DMS114 treated with DMSO at 0.1 percent for 48 hours (cell line): ENCODE data around the gene LGALS3.

Experiments
- DNase-seq: peaks from one replicate; lab custom pipeline; 2025; ENCODE audit not compliant: unreplicated experiment; lab: John Stamatoyannopoulos, UW

LGALS3 gene

GRCh38 chr14:55130196-55130550 is 1.1 kb downstream of the LGALS3 start:
- no peak for DNase-seq

GRCh38 chr14:55131370-55132137 is 2.5 kb downstream of the LGALS3 start:
- no peak for DNase-seq

- DNase-seq = peak; percentile 10
These were observed 4.4 kb downstream of the LGALS3 start for GRCh38 chr14:55133416-55133815.

GRCh38 chr14:55136241-55136640 is 7.2 kb downstream of the LGALS3 start:
- DNase-seq = no peak

GRCh38 chr14:55136885-55137786 is 8.1 kb downstream of the LGALS3 start:
- no peak for DNase-seq

- no peak for DNase-seq
These were observed 9.0 kb downstream of the LGALS3 start for GRCh38 chr14:55138091-55138490.

- no peak for DNase-seq
These were observed 10.1 kb downstream of the LGALS3 start for GRCh38 chr14:55139141-55139540.

GRCh38 chr14:55139696-55140509 is 10.9 kb downstream of the LGALS3 start:
- DNase-seq = no peak

GRCh38 chr14:55141825-55142224 is 12.8 kb downstream of the LGALS3 start:
- DNase-seq = no peak

GRCh38 chr14:55142466-55142865 is 13.4 kb downstream of the LGALS3 start:
- DNase-seq = no peak

- DNase-seq = no peak
These were observed 17.4 kb downstream of the LGALS3 start for GRCh38 chr14:55146425-55146824.

- DNase-seq = no peak
These were observed 22.5 kb downstream of the LGALS3 start for GRCh38 chr14:55151601-55152000.

GRCh38 chr14:55152052-55152753 is 23.2 kb downstream of the LGALS3 start:
- no peak for DNase-seq

GRCh38 chr14:55153951-55154350 is 24.9 kb downstream of the LGALS3 start:
- DNase-seq = no peak

GRCh38 chr14:55157080-55157479 is 28.0 kb downstream of the LGALS3 start:
- DNase-seq = no peak

GRCh38 chr14:55158412-55158811 is 29.4 kb downstream of the LGALS3 start:
- no peak for DNase-seq

- DNase-seq = peak; percentile 19
These were observed 31.9 kb downstream of the LGALS3 start for GRCh38 chr14:55160989-55161388.

GRCh38 chr14:55170526-55170925 is 41.5 kb downstream of the LGALS3 start:
- no peak for DNase-seq

- DNase-seq = no peak
These were observed 51.0 kb downstream of the LGALS3 start for GRCh38 chr14:55180006-55180405.

GRCh38 chr14:55180434-55180833 is 51.4 kb downstream of the LGALS3 start:
- DNase-seq = no peak
